HepG2 (cell line): ENCODE measurements around the gene UCP2. TPM values are rescaled to one million over a fixed set of nuclear protein-coding genes. Genes with fewer than 3 reads are reported as not detected.
A peak's percentile ranks its signal among the peaks of the same experiment; 100 is the strongest.

ENCODE experiments used
- ATAC-seq: fragments of 200-7000 bp; cut with Tn5 transposase; 3 replicates; pipeline ENCODE4 v1.9.1; 2020; ENCODE audit warnings: mild to moderate bottlenecking, moderate library complexity
- BruUV-seq: library from RNA; stranded (reverse); fragments of 400-500 nt; replicated peaks from 2 replicates; lab custom pipeline; 2021; lab: Mats Ljungman, UMichigan
- CTCF ChIA-PET: fragments of 300-600 bp; formaldehyde crosslinking; extraction: SDS; loops from one replicate; lab custom pipeline; 2021; ENCODE audit warnings: low total read pairs, inconsistent platforms, low intra/inter-chr PET ratio; lab: Yijun Ruan, JAX
- POLR2A ChIA-PET: fragments of 350-600 bp; sonication (Branson Sonifier 250); formaldehyde crosslinking; loops from one replicate; lab custom pipeline; 2020; ENCODE audit warnings: antibody characterized with exemption, inconsistent platforms; lab: Yijun Ruan, JAX
- DNase-seq: peaks from one replicate; pipeline ENCODE4 v3.0.0-alpha.2; 2015; ENCODE audit warnings: low spot score
- FAIRE-seq: peaks from 3 replicates; lab custom pipeline; 2011; peaks lifted over from hg19 to GRCh38; lab: Jason Lieb, UNC
- H2AFZ ChIP-seq: one replicate; pipeline ENCODE4 v1.6.1; 2011; ENCODE audit warnings: low read length, inconsistent platforms
- H3K27ac ChIP-seq: fragments of 300-600 bp; 3 replicates; pipeline ENCODE4 v1.8.0; 2011; ENCODE audit warnings: mixed run types, mild to moderate bottlenecking, mixed read lengths, low read length, inconsistent platforms; ENCODE audit not compliant: insufficient read depth; ENCODE audit errors: extremely low read length
- H3K27me3 ChIP-seq, 2 experiments: fragments of 200-600 bp in 1 of 2; 2 replicates in 1 of 2; 3 replicates in 1 of 2; pipeline versions ENCODE4 v1.6.0 to v1.8.0; 2011; ENCODE audit warnings: low read length in 2 of 2, mild to moderate bottlenecking in 2 of 2, moderate library complexity in 2 of 2, inconsistent platforms in 1 of 2; ENCODE audit not compliant: insufficient read depth in 2 of 2, control insufficient read depth in 1 of 2
- H3K36me3 ChIP-seq, 2 experiments: fragments of 200-600 bp in 1 of 2; replicated peaks in 1 of 2; 2 replicates in 1 of 2; 3 replicates in 1 of 2; pipeline versions ENCODE4 v1.5.1 to v1.8.0; 2011; ENCODE audit warnings: low read length in 2 of 2, inconsistent platforms in 1 of 2; ENCODE audit not compliant: insufficient read depth in 2 of 2, control insufficient read depth in 1 of 2
- H3K4me1 ChIP-seq: 2 replicates; pipeline ENCODE4 v1.5.1; 2012; ENCODE audit warnings: low read length, inconsistent platforms; ENCODE audit not compliant: insufficient read depth
- H3K4me2 ChIP-seq: 2 replicates; pipeline ENCODE4 v1.6.0; 2011; ENCODE audit warnings: low read depth, low read length, inconsistent platforms
- H3K4me3 ChIP-seq, 3 experiments: fragments of 200-600 bp in 1 of 3; sonication (generic), shearing (Covaris generic) in 1 of 3; replicated peaks in 1 of 3; 2 replicates each; pipeline ENCODE4 v1.5.1; 2011 to 2016; ENCODE audit warnings: low read length in 3 of 3, inconsistent platforms in 2 of 3, low read depth in 2 of 3, mild to moderate bottlenecking in 2 of 3, control low read depth in 1 of 3, mixed read lengths in 1 of 3; ENCODE audit not compliant: insufficient read depth in 1 of 3
- H3K79me2 ChIP-seq: one replicate; pipeline ENCODE4 v1.6.1; 2011; ENCODE audit warnings: low read length, inconsistent platforms; ENCODE audit not compliant: insufficient read depth
- H3K9ac ChIP-seq: 2 replicates; pipeline ENCODE4 v1.6.0; 2011; ENCODE audit warnings: mild to moderate bottlenecking, low read depth, low read length, inconsistent platforms; ENCODE audit not compliant: insufficient read depth
- H3K9me3 ChIP-seq: 2 replicates; pipeline ENCODE4 v1.5.1; 2012; ENCODE audit warnings: mild to moderate bottlenecking, low read length
- H4K20me1 ChIP-seq: 2 replicates; pipeline ENCODE4 v1.6.0; 2011; ENCODE audit warnings: inconsistent platforms, mild to moderate bottlenecking, low read length, moderate library complexity; ENCODE audit not compliant: insufficient read depth
- ATF7 ChIP-seq, 2 experiments: fragments of 450-650 bp in 1 of 2; sonication (generic) in 1 of 2; formaldehyde crosslinking in 1 of 2; IDR thresholded peaks; 2 replicates each; pipeline versions ENCODE4 v1.4.0 to v1.6.1; 2016 to 2020; ENCODE audit warnings: antibody characterized with exemption in 1 of 2, mild to moderate bottlenecking in 1 of 2, missing genetic modification reagents in 1 of 2
- HNRNPUL1 ChIP-seq: fragments of 200-400 bp; formaldehyde crosslinking; IDR thresholded peaks from 2 replicates; pipeline ENCODE4 v1.6.1; 2017; ENCODE audit warnings: low read depth, mild to moderate bottlenecking, low read length, moderate library complexity
- RFX1 ChIP-seq: fragments of 450-650 bp; IDR thresholded peaks from 2 replicates; pipeline ENCODE4 v1.6.1; 2017
- ZKSCAN8 ChIP-seq: IDR thresholded peaks from 2 replicates; pipeline ENCODE4 v1.6.1; 2016; ENCODE audit warnings: borderline replicate concordance, missing genetic modification reagents, missing compliant biosample characterization
- ZNF263 ChIP-seq: sonication (generic); formaldehyde crosslinking; IDR thresholded peaks from 2 replicates; pipeline ENCODE4 v1.4.0; 2020; ENCODE audit warnings: missing genetic modification reagents
- ZNF674 ChIP-seq: sonication (generic); formaldehyde crosslinking; IDR thresholded peaks from 2 replicates; pipeline ENCODE4 v1.5.0; 2020; ENCODE audit warnings: low read depth, mild to moderate bottlenecking, missing genetic modification reagents
- WGBS: methylation state at CpG from one replicate; pipeline ENCODE4 v1.1.6; 2017; ENCODE audit warnings: low lambda C conversion rate; 5-methylcytosine and 5-hydroxymethylcytosine counted together
- in situ Hi-C: cut with HindIII; loops from 2 replicates; pipeline ENCODE4 v1.10.0; 2017; ENCODE audit warnings: low pct_unique_long_range_greater_than_20kb; ENCODE audit not compliant: extremely low pct_ligation_motif_present
- intact Hi-C: fragments of 100-400 bp; cut with micrococcal nuclease; formaldehyde crosslinking; loops from one replicate; pipeline ENCODE4 v1.10.0; 2022; ENCODE audit not compliant: unreplicated experiment
- polyA plus RNA-seq, 8 experiments: library from polyadenylated mRNA; depleted of rRNA in 3 of 8; stranded (reverse) in 7 of 8; unstranded in 1 of 8; fragments of >200 nt; fragmentation: Illumina TruSeq in 4 of 8; extraction: Trizol in 4 of 8; gene quantifications; 2 replicates each; pipeline versions ENCODE4 v1.2.1 to v1.2.3, GENCODE V29; 2011 to 2016; ENCODE audit warnings: low read depth in 4 of 8, missing spikeins in 1 of 8, mixed read lengths in 1 of 8; ENCODE audit not compliant: insufficient read depth in 1 of 8
- total RNA-seq, 5 experiments: library from RNA; depleted of rRNA; stranded (reverse); fragments of >200 nt; fragmentation: Illumina TruSeq; extraction: Trizol; gene quantifications; 2 replicates each; pipeline ENCODE4 v1.2.3, GENCODE V29; 2016; ENCODE audit warnings: low read depth in 1 of 5
- TF ChIP-seq, protein P1 (sequence below): sonication (generic); formaldehyde crosslinking; IDR thresholded peaks from 2 replicates; pipeline ENCODE4 v1.4.0; 2020; ENCODE audit warnings: missing genetic modification reagents

UCP2 gene
- total and polyA plus RNA-seq, 2 of the 13 experiments (the other 11 are each of a cell fraction or from before 2014, with no cell fraction given), result 2.7 to 3.2 TPM

DNA sequence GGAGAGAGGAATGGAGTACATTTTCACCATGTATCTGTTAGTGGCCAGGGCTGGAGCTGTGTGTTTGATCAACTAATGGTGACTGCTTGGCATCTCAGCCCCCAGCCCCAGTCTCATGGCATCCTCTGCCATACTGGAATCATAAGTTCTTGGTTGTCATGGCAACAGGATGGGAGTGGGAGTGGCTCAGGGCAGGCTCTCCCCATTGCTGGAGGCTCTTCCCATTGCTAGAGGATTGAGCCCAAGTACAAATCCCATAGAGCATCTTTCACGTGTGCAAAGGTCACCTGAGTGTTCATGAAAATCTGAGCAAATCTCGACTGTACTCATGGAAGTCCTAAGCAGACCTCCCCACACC, 16.9 kb downstream of the UCP2 start:
- no peak for DNase-seq

DNA sequence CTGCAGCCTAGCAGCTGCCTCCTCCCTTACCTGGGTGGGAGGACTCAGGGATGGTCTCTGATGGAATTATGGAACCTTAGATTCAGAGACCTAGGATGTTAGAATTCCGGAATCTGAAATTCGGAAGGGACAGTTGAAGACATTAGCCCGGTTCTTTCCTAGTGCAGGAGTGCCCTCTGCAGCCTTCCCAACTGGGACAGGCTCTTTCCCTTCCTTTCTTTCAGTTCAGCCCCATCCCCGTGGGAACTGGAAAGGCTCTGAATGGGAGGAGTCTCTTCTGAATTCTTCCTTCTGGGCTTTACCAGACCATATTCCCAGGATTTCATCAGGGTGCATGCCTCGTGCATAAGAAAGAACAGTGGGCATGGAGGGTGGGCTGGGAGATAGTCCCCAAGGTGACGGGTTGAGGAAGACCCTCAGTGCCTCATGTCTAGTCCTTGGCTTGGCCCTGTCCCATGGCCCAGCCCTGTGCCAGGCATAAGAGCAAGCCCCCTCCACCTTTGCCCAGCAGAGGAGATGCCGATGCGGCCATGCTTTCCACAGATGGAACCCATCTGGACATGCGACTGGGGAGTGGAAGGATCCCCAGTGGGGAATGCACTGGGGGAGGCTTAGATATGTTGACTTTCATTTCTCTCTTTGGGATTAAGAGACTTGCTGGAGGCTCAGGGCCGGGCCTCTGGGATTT, 17.4 kb downstream of the UCP2 start:
- Histone ChIP-seq H3K79me2 (no peaks in the 10 kb centered on the region), H3K9me3 (no peaks in the 10 kb centered on the region), H3K27me3 (no peaks in the 10 kb centered on the region), H4K20me1 (no peaks in the 10 kb centered on the region), H3K36me3 (no peaks in the 10 kb centered on the region), H3K4me3 (no peak overlapping the region), H3K4me1 (peaks cover 20% of the 10 kb centered on the region), H3K9ac (no peak overlapping the region), H2AFZ (no peak overlapping the region), H3K4me2 (no peak overlapping the region), H3K27ac (no peak overlapping the region)
- ChIA-PET POLR2A (no interaction called here), CTCF (interaction anchor here (1.3 kb wide), 1 partner anchor 125 kb away, joined by 3 read pairs; no protein-coding TSS in a partner anchor)
- TF ChIP-seq ZNF263 (CRISPR knock-in tag) (0 out of 2 replicates have a peak, but pooled peaks have one; percentile 29), ZNF674 (CRISPR knock-in tag) (no peak)
- DNase-seq (no peak), FAIRE-seq (no peak), ATAC-seq (no peak)
- intact Hi-C loops, result loop anchor here (1.0 to 2.0 kb wide), 2 partner anchors 173 to 356 kb away; no protein-coding TSS in a partner anchor
- BruUV-seq, result no TSS peak
- in situ Hi-C loops, result loop anchor here (10.0 to 25.0 kb wide), 2 partner anchors 130 to 197 kb away; partner anchors contain the start of genes C2CD3 and PPME1
- 74% methylated on average over 10 of the region's 10 CpGs for WGBS

More for the DNA sequence above, 16.9 kb downstream of the UCP2 start:
- FAIRE-seq, result no peak
- Histone ChIP-seq H3K4me2 (no peak overlapping the region), H3K9me3 (no peaks in the 10 kb centered on the region), H3K79me2 (no peaks in the 10 kb centered on the region), H3K36me3 (no peaks in the 10 kb centered on the region)
- intact Hi-C loops, result loop anchor here (1.0 to 2.0 kb wide), 2 partner anchors 173 to 355 kb away; no protein-coding TSS in a partner anchor
- BruUV-seq, result no TSS peak
- TF ChIP-seq RFX1, result peak; percentile 54; the same call in 1 of the 2 replicates
- no peak for TF ChIP-seq ZKSCAN8 (CRISPR knock-in tag)
- TF ChIP-seq ATF7 (IDR thresholded peaks at IDR 0.05), result no peak
- TF ChIP-seq ATF7 (CRISPR knock-in tag; IDR thresholded peaks at IDR 0.05), result no peak
- TF ChIP-seq, protein P1, sequence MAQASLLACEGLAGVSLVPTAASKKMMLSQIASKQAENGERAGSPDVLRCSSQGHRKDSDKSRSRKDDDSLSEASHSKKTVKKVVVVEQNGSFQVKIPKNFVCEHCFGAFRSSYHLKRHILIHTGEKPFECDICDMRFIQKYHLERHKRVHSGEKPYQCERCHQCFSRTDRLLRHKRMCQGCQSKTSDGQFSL (CRISPR knock-in tag), result no peak
- TF ChIP-seq HNRNPUL1, result no peak
- TF ChIP-seq, all 625 proteins: peak for 1
- H4K20me1 ChIP-seq, result no peaks in the 10 kb centered on the region
- no peak overlapping the region for H3K9ac ChIP-seq
- no CpG with 5 or more reads among the region's 2 CpGs for WGBS
- H3K4me1 ChIP-seq, result peaks cover 23% of the 10 kb centered on the region
- ATAC-seq, result no peak
- CTCF ChIA-PET, result interaction anchor here (1.3 kb wide), 1 partner anchor 124 kb away, joined by 3 read pairs; no protein-coding TSS in a partner anchor
- H3K27me3 ChIP-seq, result no peaks in the 10 kb centered on the region
- H3K27ac ChIP-seq, result no peak overlapping the region
- POLR2A ChIA-PET, result no interaction called here
- in situ Hi-C loops, result loop anchor here (10.0 to 25.0 kb wide), 2 partner anchors 129 to 197 kb away; partner anchors contain the start of genes C2CD3 and PPME1
- H3K4me3 ChIP-seq, result no peak overlapping the region
- no peak overlapping the region for H2AFZ ChIP-seq
